Left lung (tissue), 10 donors: Measurements from ENCODE around the gene RASIP1. TPM values are rescaled to one million over a fixed set of nuclear protein-coding genes. Genes with fewer than 3 reads are reported as not detected.

Source experiments
- ATAC-seq: fragments of 200-7000 bp; cut with Tn5 transposase; one replicate; pipeline ENCODE4 v1.9.1; 2020; ENCODE audit warnings: moderate library complexity
- DNase-seq, 4 donors: peaks; one replicate each; pipeline ENCODE4 v3.0.0-alpha.2; 2013 to 2020
- H3K27ac ChIP-seq, 2 donors: fragments of 200-600 bp; sonication (generic) in 1 of 2; one replicate each; pipeline versions ENCODE4 v1.5.0 to v1.8.0; 2020 to 2021
- H3K27me3 ChIP-seq, 2 donors: fragments of 200-600 bp; sonication (generic) in 1 of 2; one replicate each; pipeline versions ENCODE4 v1.5.0 to v1.8.0; 2020 to 2021
- H3K36me3 ChIP-seq, 2 donors: fragments of 200-600 bp; sonication (generic) in 1 of 2; one replicate each; pipeline versions ENCODE4 v1.5.0 to v1.8.0; 2020 to 2021
- H3K4me1 ChIP-seq, 2 donors: fragments of 200-600 bp; one replicate each; pipeline ENCODE4 v1.8.0; 2021
- H3K4me3 ChIP-seq, 2 donors: fragments of 200-600 bp; sonication (generic) in 1 of 2; one replicate each; pipeline versions ENCODE4 v1.5.0 to v1.8.0; 2020 to 2021; ENCODE audit warnings: mild to moderate bottlenecking in 1 of 2
- H3K9me3 ChIP-seq, 2 donors: fragments of 200-600 bp; sonication (generic) in 1 of 2; one replicate each; pipeline versions ENCODE4 v1.5.0 to v1.8.0; 2020 to 2021
- CTCF ChIP-seq, 2 donors: fragments of 200-600 bp; sonication (generic) in 1 of 2; IDR thresholded peaks; one replicate each; pipeline versions ENCODE4 v1.5.0 to v1.8.0; 2021; ENCODE audit warnings: antibody characterized with exemption in 2 of 2
- intact Hi-C, 2 donors: fragments of 100-400 bp; cut with DNase I; formaldehyde crosslinking; loops; one replicate each; pipeline versions ENCODE4 v1.11.2 to v1.14.2; 2022
- polyA plus RNA-seq, 6 donors: library from polyadenylated mRNA; unstranded; fragments of 120-200 nt; gene quantifications; one replicate each; pipeline ENCODE4 v1.2.1, GENCODE V29; 2013; ENCODE audit not compliant: insufficient read length in 6 of 6
- total RNA-seq, 2 donors: library from RNA; stranded (reverse); fragmentation: NEBNext Ultra II Directional; extraction: Animal tissue kit (Norgen Biotek cat#: 25700); gene quantifications; one replicate each; pipeline ENCODE4 v1.2.1, GENCODE V29; 2021
- donor health status: DM: no; HTN: yes; CAD: no.
- donor health status: DM: no; HTN: no; CAD: no.

Gene RASIP1
- total and polyA plus RNA-seq, 8 donors, result 15.0 to 29.9 (median 23.8) TPM

- ATAC-seq (no peak), DNase-seq (peak in 1 of 4 donors; percentile 58)
- Histone ChIP-seq H3K36me3 (no peaks in the 10 kb centered on the region), H3K27me3 (peaks cover 5 to 26% of the 10 kb centered on the region in 2 donors), H3K4me3 (peak overlapping the region; percentile 41 to 56), H3K9me3 (no peaks in the 10 kb centered on the region), H3K4me1 (peaks cover 4 to 17% of the 10 kb centered on the region in 2 donors), H3K27ac (peak overlapping the region; percentile 73 to 74)
- no peak for TF ChIP-seq CTCF (IDR thresholded peaks at IDR 0.05)
- intact Hi-C loops, result no loop called here
These were observed 826 bp downstream of the RASIP1 start for GRCh38 chr19:48739404-48740163.

DNA sequence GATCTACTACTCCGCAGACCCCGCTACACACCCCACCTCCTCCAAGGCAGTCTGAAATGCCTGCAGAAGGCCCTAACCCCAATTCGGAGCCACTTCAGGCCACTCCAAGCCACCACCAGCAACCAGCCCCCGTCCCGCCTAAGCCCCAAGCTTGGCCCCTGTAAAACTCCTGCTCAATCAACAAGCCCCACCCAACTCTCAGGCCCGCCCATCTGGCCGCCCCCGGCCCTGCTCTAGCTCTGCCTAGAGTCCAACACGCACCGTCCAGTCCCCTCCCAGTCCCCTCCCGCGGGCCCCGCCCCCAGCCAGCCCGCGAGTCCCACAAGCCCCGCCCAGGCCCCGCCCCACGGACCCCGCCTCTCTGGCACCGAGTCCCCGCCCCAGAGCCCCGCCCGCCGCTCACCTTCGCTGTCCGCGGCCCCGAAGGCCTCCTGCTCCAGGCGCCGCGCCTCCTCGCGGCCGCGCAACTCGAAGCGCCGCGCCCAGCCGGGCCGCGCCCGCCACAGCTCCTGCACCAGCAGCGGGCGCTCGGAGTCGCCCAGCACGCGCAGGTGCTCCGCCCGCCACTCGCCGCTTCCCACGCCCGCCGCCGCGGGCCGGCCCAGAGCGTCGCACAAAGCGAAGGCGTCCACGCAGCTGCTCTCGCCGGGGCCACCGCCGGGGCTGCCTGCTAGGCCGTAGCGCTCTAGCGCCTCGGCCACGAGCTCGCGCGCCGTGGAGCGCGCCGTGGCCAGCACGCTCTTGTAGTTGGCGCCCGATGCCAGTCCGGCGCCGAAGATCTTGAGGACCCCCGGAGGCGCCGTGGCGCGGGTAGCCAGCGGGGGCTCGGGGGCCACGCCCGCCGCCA is 1.6 kb downstream of the RASIP1 start:
- Histone ChIP-seq H3K27me3 (peaks cover 5 to 26% of the 10 kb centered on the region in 2 donors), H3K9me3 (no peaks in the 10 kb centered on the region), H3K36me3 (no peaks in the 10 kb centered on the region), H3K4me3 (peak overlapping the region; percentile 41 to 56), H3K27ac (peak overlapping the region; percentile 53 to 74), H3K4me1 (peaks cover 4 to 17% of the 10 kb centered on the region in 2 donors)
- TF ChIP-seq CTCF (IDR thresholded peaks at IDR 0.05), result peak in 1 of 2 donors; percentile 8
- DNase-seq (peak; percentile 70 to 96 (median 92)), ATAC-seq (peak; percentile 91)
- intact Hi-C loops, result no loop called here

DNA sequence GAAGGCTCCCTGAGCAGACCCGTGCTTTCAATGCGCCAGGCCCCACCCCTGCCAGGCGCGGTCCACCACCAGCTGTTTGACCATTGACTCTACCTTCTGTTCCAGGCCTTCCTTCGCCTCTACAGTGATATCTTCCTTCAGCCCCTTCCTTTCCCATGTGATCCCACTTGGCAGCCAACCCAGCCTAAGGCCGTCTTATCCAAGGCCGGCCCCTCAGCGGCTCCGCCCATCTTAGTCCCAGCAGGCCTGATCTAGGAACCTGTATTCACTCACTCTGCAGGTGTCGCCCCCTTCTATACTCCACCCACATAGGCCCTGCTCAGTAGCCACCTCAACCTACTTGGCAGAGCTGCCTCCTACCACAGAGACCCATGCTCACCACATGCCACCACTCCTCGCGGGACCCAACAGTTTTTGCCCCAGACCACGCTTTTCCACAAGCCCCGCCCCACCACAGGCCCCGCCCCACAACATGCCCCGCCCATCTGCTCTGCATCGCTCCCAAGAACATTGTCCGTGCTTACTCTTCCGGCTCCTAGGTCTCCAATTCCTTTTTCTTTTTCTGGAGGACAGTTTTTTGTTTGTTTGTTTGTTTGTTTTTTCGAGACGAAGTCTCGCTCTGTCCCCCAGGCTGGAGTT is 2.9 kb downstream of the RASIP1 start:
- no peaks in the 10 kb centered on the region for H3K9me3 ChIP-seq
- peaks cover 4 to 17% of the 10 kb centered on the region in 2 donors for H3K4me1 ChIP-seq
- H3K27me3 ChIP-seq, result peaks cover 5 to 26% of the 10 kb centered on the region in 2 donors
- TF ChIP-seq CTCF (IDR thresholded peaks at IDR 0.05), result no peak
- intact Hi-C loops, result no loop called here
- no peak overlapping the region for H3K27ac ChIP-seq
- H3K4me3 ChIP-seq, result no peak overlapping the region
- peak in 1 of 4 donors; percentile 47 for DNase-seq
- H3K36me3 ChIP-seq, result no peaks in the 10 kb centered on the region
- no peak for ATAC-seq

- Histone ChIP-seq H3K4me3 (no peak overlapping the region), H3K9me3 (no peaks in the 10 kb centered on the region), H3K27me3 (peaks cover 5 to 13% of the 10 kb centered on the region in 2 donors), H3K36me3 (no peaks in the 10 kb centered on the region), H3K27ac (no peak overlapping the region), H3K4me1 (peaks cover 4 to 14% of the 10 kb centered on the region in 2 donors)
- TF ChIP-seq CTCF (IDR thresholded peaks at IDR 0.05), result no peak
- DNase-seq (peak in 1 of 4 donors; percentile 75), ATAC-seq (peak; percentile 39)
- intact Hi-C loops, result no loop called here
These were observed 5.3 kb downstream of the RASIP1 start for GRCh38 chr19:48735031-48735615.
